SH-SY5Y (cell line): ENCODE measurements around the gene DPYD.

Experiments used
- GATA2 ChIP-seq: IDR thresholded peaks from 2 replicates; pipeline ENCODE4 v1.6.1; 2011; ENCODE audit warnings: mild to moderate bottlenecking, low read depth, low read length
- GATA3 ChIP-seq: IDR thresholded peaks from 2 replicates; pipeline ENCODE4 v1.6.1; 2011; ENCODE audit warnings: low read depth, mild to moderate bottlenecking, low read length, moderate library complexity

DNA sequence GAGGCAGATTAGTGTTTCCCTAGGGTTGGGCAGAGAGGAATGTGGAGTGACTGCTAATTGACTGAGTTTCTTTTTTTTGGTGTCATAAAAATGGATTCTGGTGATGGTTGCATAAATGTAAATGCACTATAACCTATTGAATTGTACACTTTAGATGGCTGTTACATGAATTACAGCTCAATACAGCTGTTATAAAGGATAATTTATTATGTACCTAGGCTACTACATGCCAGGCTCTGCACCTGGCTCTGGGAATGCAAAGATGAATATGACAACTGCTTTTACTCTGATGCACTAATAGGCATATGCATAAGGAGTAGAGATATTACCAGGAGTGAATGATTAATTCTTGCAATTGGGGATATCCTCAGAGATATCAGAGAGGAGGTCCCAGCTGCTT, 854.0 kb downstream of the DPYD start:
- no peak for TF ChIP-seq GATA3
- no peak for TF ChIP-seq GATA2
